ENCODE results near the gene NFAM1. TPM values are rescaled to one million over a fixed set of nuclear protein-coding genes. Genes with fewer than 3 reads are reported as not detected.

Gene NFAM1
- total and polyA plus RNA-seq, 2 donors (not counting 3 experiments of a cell fraction or from before 2014, with no cell fraction given), result not detected

GRCh38 chr22:42380769-42381551, 51.2 kb downstream of the NFAM1 start:
- no peaks in the 10 kb centered on the region for H4K20me1 ChIP-seq (replicated peaks; ENCODE audit: control insufficient read depth, extremely low read depth, insufficient read depth, low read length)
- H3K4me2 ChIP-seq (ENCODE audit: insufficient read depth, low read length), result no peak overlapping the region
- H3K27ac ChIP-seq (ENCODE audit: insufficient read depth, low read depth, low read length), result no peak overlapping the region
- POLR2A ChIA-PET, result no interaction called here
- intact Hi-C loops (cut with micrococcal nuclease), result no loop called here
- H3K9me3 ChIP-seq (replicated peaks; ENCODE audit: control insufficient read depth, insufficient read depth, low read length), result no peaks in the 10 kb centered on the region
- H3K36me3 ChIP-seq (ENCODE audit: control insufficient read depth in 2 of 2, extremely low read depth in 1 of 2, insufficient read depth in 2 of 2, low read length in 2 of 2), result no peaks in the 10 kb centered on the region
- FAIRE-seq, result no peak
- BruUV-seq (replicated peaks), result no TSS peak
- H3K4me1 ChIP-seq (ENCODE audit: control insufficient read depth, extremely low read depth, insufficient read depth, low read length), result no peaks in the 10 kb centered on the region
- DNase-seq (ENCODE audit: low read depth, low spot score), result no peak
- no peaks in the 10 kb centered on the region for H3K9me1 ChIP-seq (replicated peaks; ENCODE audit: control insufficient read depth, extremely low read depth, insufficient read depth, low read length)
- H3K27me3 ChIP-seq (ENCODE audit: control insufficient read depth in 2 of 2, insufficient read depth in 2 of 2, low read length in 2 of 2), result peaks cover 1 to 2% of the 10 kb centered on the region in 2 experiments
- dilution Hi-C loops (cut with MboI; ENCODE audit: extremely low pct_ligation_motif_present, low sequenced_read_pairs), result no loop called here
- no peaks in the 10 kb centered on the region for H3K79me2 ChIP-seq (ENCODE audit: control insufficient read depth, insufficient read depth, low read length)
- TF ChIP-seq POLR2A (IDR thresholded peaks at IDR 0.05; ENCODE audit: low read depth, low read length) (no peak), POLR2AphosphoS5 (IDR thresholded peaks at IDR 0.05; ENCODE audit: insufficient read depth, low read depth, low read length) (no peak), EZH2 (IDR thresholded peaks at IDR 0.05; ENCODE audit: borderline replicate concordance, low read depth, low read length, severe bottlenecking) (no peak), CTCF (IDR thresholded peaks at IDR 0.05; ENCODE audit: extremely low read depth in 1 of 2, insufficient read depth in 1 of 2, low read depth in 1 of 2, low read length in 2 of 2) (no peak), MYC (IDR thresholded peaks at IDR 0.05; ENCODE audit: low read depth, low read length) (no peak), FOS (IDR thresholded peaks at IDR 0.05; ENCODE audit: borderline replicate concordance, insufficient read depth, low read length) (no peak), JUN (IDR thresholded peaks at IDR 0.05; ENCODE audit: borderline replicate concordance, insufficient read depth, insufficient read length, low read depth) (no peak), GATA2 (IDR thresholded peaks at IDR 0.05; ENCODE audit: insufficient read depth, insufficient read length, low read depth, low read length) (no peak)
- TF ChIP-seq, protein P1, sequence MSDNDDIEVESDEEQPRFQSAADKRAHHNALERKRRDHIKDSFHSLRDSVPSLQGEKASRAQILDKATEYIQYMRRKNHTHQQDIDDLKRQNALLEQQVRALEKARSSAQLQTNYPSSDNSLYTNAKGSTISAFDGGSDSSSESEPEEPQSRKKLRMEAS (IDR thresholded peaks at IDR 0.05; ENCODE audit: insufficient read depth, insufficient read length), result no peak
- H3K4me3 ChIP-seq (replicated peaks in 1 of 3; ENCODE audit: insufficient read depth in 1 of 3, low read depth in 1 of 3, low read length in 3 of 3), result no peak overlapping the region
- no peak overlapping the region for H3K9ac ChIP-seq (replicated peaks; ENCODE audit: extremely low read depth, insufficient read depth, low read length)
- CTCF ChIA-PET, result no interaction called here
- H2AFZ ChIP-seq (ENCODE audit: low read depth, low read length), result no peak overlapping the region

All from endothelial cell of umbilical vein (primary cell).